Measurements from ENCODE around the gene TLR1.
A peak's percentile ranks its signal among the peaks of the same experiment; 100 is the strongest.

TLR1 gene

GRCh38 chr4:38785901-38786402, 18.6 kb downstream of the TLR1 start:
- Histone ChIP-seq H3K4me2 (ENCODE audit: low read length) (no peak overlapping the region), H2AFZ (ENCODE audit: low read length) (no peak overlapping the region), H3K4me1 (ENCODE audit: insufficient read depth, low read length, severe bottlenecking) (peaks cover 43% of the 10 kb centered on the region), H3K9me2 (ENCODE audit: low read depth, low read length) (no peaks in the 10 kb centered on the region), H3K36me3 (ENCODE audit: insufficient read depth, low read length) (peaks cover 2% of the 10 kb centered on the region; the same call in 1 of the 2 replicates), H3K9ac (ENCODE audit: low read length) (no peak overlapping the region), H3K27me3 (ENCODE audit: insufficient read depth, low read length) (no peaks in the 10 kb centered on the region), H3K79me2 (ENCODE audit: insufficient read depth, low read length) (peaks cover 15% of the 10 kb centered on the region), H3K4me3 (ENCODE audit: low read depth, low read length, poor library complexity, severe bottlenecking) (no peak overlapping the region), H4K20me1 (ENCODE audit: insufficient read depth, low read length) (no peaks in the 10 kb centered on the region), H3F3A (ENCODE audit: insufficient read depth, low read length) (no peaks in the 10 kb centered on the region), H3K9me3 (ENCODE audit: low read length) (peaks cover 8% of the 10 kb centered on the region; the same call in 1 of the 2 replicates), H3K27ac (ENCODE audit: low read depth, low read length, poor library complexity, severe bottlenecking) (peak overlapping the region; percentile 54)
- TF ChIP-seq, protein P1, sequence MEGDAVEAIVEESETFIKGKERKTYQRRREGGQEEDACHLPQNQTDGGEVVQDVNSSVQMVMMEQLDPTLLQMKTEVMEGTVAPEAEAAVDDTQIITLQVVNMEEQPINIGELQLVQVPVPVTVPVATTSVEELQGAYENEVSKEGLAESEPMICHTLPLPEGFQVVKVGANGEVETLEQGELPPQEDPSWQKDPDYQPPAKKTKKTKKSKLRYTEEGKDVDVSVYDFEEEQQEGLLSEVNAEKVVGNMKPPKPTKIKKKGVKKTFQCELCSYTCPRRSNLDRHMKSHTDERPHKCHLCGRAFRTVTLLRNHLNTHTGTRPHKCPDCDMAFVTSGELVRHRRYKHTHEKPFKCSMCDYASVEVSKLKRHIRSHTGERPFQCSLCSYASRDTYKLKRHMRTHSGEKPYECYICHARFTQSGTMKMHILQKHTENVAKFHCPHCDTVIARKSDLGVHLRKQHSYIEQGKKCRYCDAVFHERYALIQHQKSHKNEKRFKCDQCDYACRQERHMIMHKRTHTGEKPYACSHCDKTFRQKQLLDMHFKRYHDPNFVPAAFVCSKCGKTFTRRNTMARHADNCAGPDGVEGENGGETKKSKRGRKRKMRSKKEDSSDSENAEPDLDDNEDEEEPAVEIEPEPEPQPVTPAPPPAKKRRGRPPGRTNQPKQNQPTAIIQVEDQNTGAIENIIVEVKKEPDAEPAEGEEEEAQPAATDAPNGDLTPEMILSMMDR (IDR thresholded peaks at IDR 0.05; ENCODE audit: low read length), result no peak
- TF ChIP-seq EZH2 (IDR thresholded peaks at IDR 0.05; ENCODE audit: borderline replicate concordance, low read length), result no peak

- no peak overlapping the region for H3K9ac ChIP-seq (ENCODE audit: low read length)
- no peak overlapping the region for H3K4me3 ChIP-seq (ENCODE audit: low read depth, low read length, poor library complexity, severe bottlenecking)
- H3F3A ChIP-seq (ENCODE audit: insufficient read depth, low read length), result no peaks in the 10 kb centered on the region
- H3K4me1 ChIP-seq (ENCODE audit: insufficient read depth, low read length, severe bottlenecking), result peaks cover 50% of the 10 kb centered on the region
- no peak overlapping the region for H2AFZ ChIP-seq (ENCODE audit: low read length)
- no peaks in the 10 kb centered on the region for H3K9me2 ChIP-seq (ENCODE audit: low read depth, low read length)
- peaks cover 23% of the 10 kb centered on the region for H3K79me2 ChIP-seq (ENCODE audit: insufficient read depth, low read length)
- H4K20me1 ChIP-seq (ENCODE audit: insufficient read depth, low read length), result no peaks in the 10 kb centered on the region
- H3K9me3 ChIP-seq (ENCODE audit: low read length), result peaks cover 4% of the 10 kb centered on the region; the same call in 1 of the 2 replicates
- peak overlapping the region; percentile 54 for H3K27ac ChIP-seq (ENCODE audit: low read depth, low read length, poor library complexity, severe bottlenecking)
- no peak overlapping the region for H3K4me2 ChIP-seq (ENCODE audit: low read length)
- TF ChIP-seq EZH2 (IDR thresholded peaks at IDR 0.05; ENCODE audit: borderline replicate concordance, low read length), result no peak
- TF ChIP-seq, protein P1 (IDR thresholded peaks at IDR 0.05; ENCODE audit: low read length), result no peak
- H3K27me3 ChIP-seq (ENCODE audit: insufficient read depth, low read length), result no peaks in the 10 kb centered on the region
- peaks cover 9% of the 10 kb centered on the region for H3K36me3 ChIP-seq (ENCODE audit: insufficient read depth, low read length)
Observed at GRCh38 chr4:38785041-38785790, 19.4 kb downstream of the TLR1 start.

- Histone ChIP-seq H3K4me2 (ENCODE audit: low read length) (no peak overlapping the region), H4K20me1 (ENCODE audit: insufficient read depth, low read length) (no peaks in the 10 kb centered on the region), H2AFZ (ENCODE audit: low read length) (no peak overlapping the region)
Observed at GRCh38 chr4:38784141-38784540, 20.4 kb downstream of the TLR1 start.

More at GRCh38 chr4:38784141-38784540, 20.4 kb downstream of the TLR1 start:
- H3K4me1 ChIP-seq (ENCODE audit: insufficient read depth, low read length, severe bottlenecking), result peaks cover 57% of the 10 kb centered on the region
- H3K4me3 ChIP-seq (ENCODE audit: low read depth, low read length, poor library complexity, severe bottlenecking), result no peak overlapping the region
- no peaks in the 10 kb centered on the region for H3K27me3 ChIP-seq (ENCODE audit: insufficient read depth, low read length)
- H3K9me2 ChIP-seq (ENCODE audit: low read depth, low read length), result no peaks in the 10 kb centered on the region
- H3K36me3 ChIP-seq (ENCODE audit: insufficient read depth, low read length), result peaks cover 20% of the 10 kb centered on the region
- no peak for TF ChIP-seq EZH2 (IDR thresholded peaks at IDR 0.05; ENCODE audit: borderline replicate concordance, low read length)
- TF ChIP-seq, protein P1 (IDR thresholded peaks at IDR 0.05; ENCODE audit: low read length), result no peak
- peaks cover 33% of the 10 kb centered on the region for H3K79me2 ChIP-seq (ENCODE audit: insufficient read depth, low read length)
- no peaks in the 10 kb centered on the region for H3F3A ChIP-seq (ENCODE audit: insufficient read depth, low read length)
- no peak overlapping the region for H3K9ac ChIP-seq (ENCODE audit: low read length)
- no peaks in the 10 kb centered on the region for H3K9me3 ChIP-seq (ENCODE audit: low read length)
- no peak overlapping the region for H3K27ac ChIP-seq (ENCODE audit: low read depth, low read length, poor library complexity, severe bottlenecking)

Measured in OCI-LY1 (cell line).